ENCODE results near the gene FBXO44.
"Not testable (repeated sequence)": the region's sequence is repeated elsewhere in the genome, so short reads cannot be mapped to it uniquely, and the experiment has no call there.

FBXO44 gene

GRCh38 chr1:11640944-11641343 lies 13.7 kb upstream of the FBXO44 start:
- no peak overlapping the region for H3K27ac ChIP-seq (ENCODE audit: low read depth, low read length)
- H3K9ac ChIP-seq (ENCODE audit: low read length), result no peak overlapping the region
- no peaks in the 10 kb centered on the region for H3K9me3 ChIP-seq (ENCODE audit: low read length)
- no peaks in the 10 kb centered on the region for H3K27me3 ChIP-seq (ENCODE audit: control insufficient read depth in 1 of 2, insufficient read depth in 2 of 2, low read length in 2 of 2)
- H3K4me3 ChIP-seq (ENCODE audit: low read depth in 1 of 2, low read length in 2 of 2), result no peak overlapping the region
- H3K4me1 ChIP-seq (ENCODE audit: insufficient read depth, low read length), result no peaks in the 10 kb centered on the region
- H3K36me3 ChIP-seq (ENCODE audit: insufficient read depth, low read length), result no peaks in the 10 kb centered on the region

- no peaks in the 10 kb centered on the region for H3K36me3 ChIP-seq (ENCODE audit: insufficient read depth, low read length)
- H3K27me3 ChIP-seq (ENCODE audit: control insufficient read depth in 1 of 2, insufficient read depth in 2 of 2, low read length in 2 of 2), result peaks cover 0 to under 1% of the 10 kb centered on the region in 2 donors
- no peaks in the 10 kb centered on the region for H3K4me1 ChIP-seq (ENCODE audit: insufficient read depth, low read length)
- H3K9ac ChIP-seq (ENCODE audit: low read length), result no peak overlapping the region
- no peak overlapping the region for H3K4me3 ChIP-seq (ENCODE audit: low read depth in 1 of 2, low read length in 2 of 2)
- no peak overlapping the region for H3K27ac ChIP-seq (ENCODE audit: low read depth, low read length)
- no peaks in the 10 kb centered on the region for H3K9me3 ChIP-seq (ENCODE audit: low read length)
These were observed 12.8 kb upstream of the FBXO44 start for GRCh38 chr1:11641776-11642305.

GRCh38 chr1:11642418-11643017 lies 12.2 kb upstream of the FBXO44 start:
- not testable (repeated sequence) for H3K4me3 ChIP-seq (ENCODE audit: low read depth in 1 of 2, low read length in 2 of 2); H3K4me1 ChIP-seq (ENCODE audit: insufficient read depth, low read length); H3K9me3 ChIP-seq (ENCODE audit: low read length); H3K27ac ChIP-seq (ENCODE audit: low read depth, low read length); H3K9ac ChIP-seq (ENCODE audit: low read length); H3K27me3 ChIP-seq (ENCODE audit: control insufficient read depth in 1 of 2, insufficient read depth in 2 of 2, low read length in 2 of 2); H3K36me3 ChIP-seq (ENCODE audit: insufficient read depth, low read length)

GRCh38 chr1:11643782-11644181 lies 10.9 kb upstream of the FBXO44 start:
- H3K27ac ChIP-seq (ENCODE audit: low read depth, low read length), result no peak overlapping the region
- peaks cover 0 to 10% of the 10 kb centered on the region in 2 donors for H3K27me3 ChIP-seq (ENCODE audit: control insufficient read depth in 1 of 2, insufficient read depth in 2 of 2, low read length in 2 of 2)
- H3K9ac ChIP-seq (ENCODE audit: low read length), result no peak overlapping the region
- no peak overlapping the region for H3K4me3 ChIP-seq (ENCODE audit: low read depth in 1 of 2, low read length in 2 of 2)
- no peaks in the 10 kb centered on the region for H3K36me3 ChIP-seq (ENCODE audit: insufficient read depth, low read length)
- H3K4me1 ChIP-seq (ENCODE audit: insufficient read depth, low read length), result peaks cover 7% of the 10 kb centered on the region
- no peaks in the 10 kb centered on the region for H3K9me3 ChIP-seq (ENCODE audit: low read length)

GRCh38 chr1:11645270-11645669 lies 9.4 kb upstream of the FBXO44 start:
- H3K36me3 ChIP-seq (ENCODE audit: insufficient read depth, low read length), result no peaks in the 10 kb centered on the region
- no peak overlapping the region for H3K27ac ChIP-seq (ENCODE audit: low read depth, low read length)
- no peak overlapping the region for H3K9ac ChIP-seq (ENCODE audit: low read length)
- peaks cover 13% of the 10 kb centered on the region for H3K4me1 ChIP-seq (ENCODE audit: insufficient read depth, low read length)
- H3K9me3 ChIP-seq (ENCODE audit: low read length), result no peaks in the 10 kb centered on the region
- peaks cover 10 to 22% of the 10 kb centered on the region in 2 donors for H3K27me3 ChIP-seq (ENCODE audit: control insufficient read depth in 1 of 2, insufficient read depth in 2 of 2, low read length in 2 of 2)
- H3K4me3 ChIP-seq (ENCODE audit: low read depth in 1 of 2, low read length in 2 of 2), result no peak overlapping the region

GRCh38 chr1:11645670-11646265 lies 8.9 kb upstream of the FBXO44 start:
- Histone ChIP-seq H3K9ac (ENCODE audit: low read length) (no peak overlapping the region), H3K36me3 (ENCODE audit: insufficient read depth, low read length) (no peaks in the 10 kb centered on the region), H3K4me3 (ENCODE audit: low read depth in 1 of 2, low read length in 2 of 2) (no peak overlapping the region), H3K9me3 (ENCODE audit: low read length) (no peaks in the 10 kb centered on the region), H3K27me3 (ENCODE audit: control insufficient read depth in 1 of 2, insufficient read depth in 2 of 2, low read length in 2 of 2) (peaks cover 10 to 26% of the 10 kb centered on the region in 2 donors), H3K4me1 (ENCODE audit: insufficient read depth, low read length) (peaks cover 14% of the 10 kb centered on the region), H3K27ac (ENCODE audit: low read depth, low read length) (no peak overlapping the region)

GRCh38 chr1:11646317-11646716 lies 8.4 kb upstream of the FBXO44 start:
- H3K9me3 ChIP-seq (ENCODE audit: low read length), result no peaks in the 10 kb centered on the region
- no peaks in the 10 kb centered on the region for H3K36me3 ChIP-seq (ENCODE audit: insufficient read depth, low read length)
- H3K27me3 ChIP-seq (ENCODE audit: control insufficient read depth in 1 of 2, insufficient read depth in 2 of 2, low read length in 2 of 2), result peaks cover 10 to 28% of the 10 kb centered on the region in 2 donors
- no peak overlapping the region for H3K9ac ChIP-seq (ENCODE audit: low read length)
- no peak overlapping the region for H3K27ac ChIP-seq (ENCODE audit: low read depth, low read length)
- H3K4me3 ChIP-seq (ENCODE audit: low read depth in 1 of 2, low read length in 2 of 2), result no peak overlapping the region
- peaks cover 14% of the 10 kb centered on the region for H3K4me1 ChIP-seq (ENCODE audit: insufficient read depth, low read length)

- H3K27me3 ChIP-seq (ENCODE audit: control insufficient read depth in 1 of 2, insufficient read depth in 2 of 2, low read length in 2 of 2), result peaks cover 10 to 28% of the 10 kb centered on the region in 2 donors
These were observed 7.3 kb upstream of the FBXO44 start for GRCh38 chr1:11647333-11647732.

GRCh38 chr1:11648039-11648438 lies 6.6 kb upstream of the FBXO44 start:
- Histone ChIP-seq H3K9me3 (ENCODE audit: low read length) (no peaks in the 10 kb centered on the region), H3K27me3 (ENCODE audit: control insufficient read depth in 1 of 2, insufficient read depth in 2 of 2, low read length in 2 of 2) (peaks cover 10 to 28% of the 10 kb centered on the region in 2 donors), H3K9ac (ENCODE audit: low read length) (no peak overlapping the region), H3K4me1 (ENCODE audit: insufficient read depth, low read length) (peaks cover 14% of the 10 kb centered on the region), H3K27ac (ENCODE audit: low read depth, low read length) (no peak overlapping the region), H3K4me3 (ENCODE audit: low read depth in 1 of 2, low read length in 2 of 2) (no peak overlapping the region), H3K36me3 (ENCODE audit: insufficient read depth, low read length) (no peaks in the 10 kb centered on the region)

More at GRCh38 chr1:11647333-11647732, 7.3 kb upstream of the FBXO44 start:
- H3K4me3 ChIP-seq (ENCODE audit: low read depth in 1 of 2, low read length in 2 of 2), result no peak overlapping the region
- peaks cover 14% of the 10 kb centered on the region for H3K4me1 ChIP-seq (ENCODE audit: insufficient read depth, low read length)
- H3K9ac ChIP-seq (ENCODE audit: low read length), result no peak overlapping the region
- H3K9me3 ChIP-seq (ENCODE audit: low read length), result no peaks in the 10 kb centered on the region
- no peaks in the 10 kb centered on the region for H3K36me3 ChIP-seq (ENCODE audit: insufficient read depth, low read length)
- no peak overlapping the region for H3K27ac ChIP-seq (ENCODE audit: low read depth, low read length)

GRCh38 chr1:11648732-11649158 lies 5.9 kb upstream of the FBXO44 start:
- Histone ChIP-seq H3K9ac (ENCODE audit: low read length) (no peak overlapping the region), H3K27me3 (ENCODE audit: control insufficient read depth in 1 of 2, insufficient read depth in 2 of 2, low read length in 2 of 2) (peaks cover 10 to 28% of the 10 kb centered on the region in 2 donors), H3K9me3 (ENCODE audit: low read length) (no peaks in the 10 kb centered on the region), H3K27ac (ENCODE audit: low read depth, low read length) (no peak overlapping the region), H3K36me3 (ENCODE audit: insufficient read depth, low read length) (no peaks in the 10 kb centered on the region), H3K4me3 (ENCODE audit: low read depth in 1 of 2, low read length in 2 of 2) (no peak overlapping the region), H3K4me1 (ENCODE audit: insufficient read depth, low read length) (peaks cover 14% of the 10 kb centered on the region)

- peaks cover 10 to 28% of the 10 kb centered on the region in 2 donors for H3K27me3 ChIP-seq (ENCODE audit: control insufficient read depth in 1 of 2, insufficient read depth in 2 of 2, low read length in 2 of 2)
- H3K9ac ChIP-seq (ENCODE audit: low read length), result no peak overlapping the region
- no peaks in the 10 kb centered on the region for H3K36me3 ChIP-seq (ENCODE audit: insufficient read depth, low read length)
- H3K4me1 ChIP-seq (ENCODE audit: insufficient read depth, low read length), result peaks cover 14% of the 10 kb centered on the region
- H3K9me3 ChIP-seq (ENCODE audit: low read length), result no peaks in the 10 kb centered on the region
- no peak overlapping the region for H3K27ac ChIP-seq (ENCODE audit: low read depth, low read length)
- no peak overlapping the region for H3K4me3 ChIP-seq (ENCODE audit: low read depth in 1 of 2, low read length in 2 of 2)
These were observed 5.4 kb upstream of the FBXO44 start for GRCh38 chr1:11649237-11649623.
